Adrenal gland (tissue), 12 donors: ENCODE data around the gene CCDC27. TPM values are rescaled to one million over a fixed set of nuclear protein-coding genes. Genes with fewer than 3 reads are reported as not detected.

Experiments used
- DNase-seq, 7 donors: peaks; one replicate each; pipeline ENCODE4 v3.0.0-alpha.2; 2019 to 2020
- H3K27ac ChIP-seq, 5 donors: fragments of 200-600 bp; sonication (generic) in 4 of 5; 1 replicate in 3 of 5; 2 replicates in 2 of 5; pipeline versions ENCODE4 v1.5.1 to v1.8.0; 2016 to 2020; ENCODE audit warnings: mild to moderate bottlenecking in 1 of 5
- H3K27me3 ChIP-seq: fragments of 200-600 bp; 2 replicates; pipeline ENCODE4 v1.8.0; 2021
- H3K36me3 ChIP-seq, 2 donors: fragments of 200-600 bp; replicated peaks in 1 of 2; 1 replicate in 1 of 2; 2 replicates in 1 of 2; pipeline versions ENCODE4 v1.5.1 to v1.8.0; 2018 to 2022
- H3K4me1 ChIP-seq, 2 donors: fragments of 200-600 bp; replicated peaks in 1 of 2; 1 replicate in 1 of 2; 2 replicates in 1 of 2; pipeline versions ENCODE4 v1.5.1 to v1.8.0; 2018 to 2021
- H3K4me3 ChIP-seq, 4 donors: fragments of 200-600 bp; sonication (generic) in 3 of 4; one replicate each; pipeline ENCODE4 v1.5.1; 2016 to 2018
- H3K9me3 ChIP-seq, 3 donors: fragments of 200-600 bp; sonication (generic) in 1 of 3; replicated peaks in 1 of 3; 1 replicate in 2 of 3; 2 replicates in 1 of 3; pipeline versions ENCODE4 v1.5.1 to v1.8.0; 2016 to 2021
- CTCF ChIP-seq, 6 experiments: fragments of 450-650 bp in 4 of 6; fragments of 200-600 bp in 2 of 6; sonication (generic) in 1 of 6; IDR thresholded peaks; 1 replicate in 5 of 6; 2 replicates in 1 of 6; pipeline versions ENCODE4 v1.5.1 to v1.8.0; 2016 to 2021; ENCODE audit warnings: antibody characterized with exemption in 6 of 6, mild to moderate bottlenecking in 2 of 6, moderate library complexity in 1 of 6
- POLR2A ChIP-seq, 2 donors: fragments of 450-650 bp; IDR thresholded peaks; one replicate each; pipeline ENCODE4 v1.6.1; 2017; ENCODE audit warnings: antibody characterized with exemption in 2 of 2, mild to moderate bottlenecking in 2 of 2, moderate library complexity in 1 of 2
- WGBS, 4 donors: extraction: QIAGEN DNeasy Blood & Tissue Kit in 2 of 4; methylation state at CpG; one replicate each; pipeline versions ENCODE4 v1.1.5 to v1.1.7; 2013 to 2017; 5-methylcytosine and 5-hydroxymethylcytosine counted together
- intact Hi-C, 2 donors: fragments of 100-400 bp; cut with DNase I; formaldehyde crosslinking; loops; one replicate each; pipeline versions ENCODE4 v1.14.1 to v1.15.0; 2022 to 2023
- polyA plus RNA-seq, 3 donors: library from polyadenylated mRNA; stranded (reverse); fragments of 200-250 nt in 2 of 3; fragments of 350-450 nt in 1 of 3; fragmentation: Illumina TruSeq in 1 of 3; extraction: RNeasy Lipid Tissue Mini Kit (QIAGEN cat#74804) in 1 of 3; gene quantifications; one replicate each; pipeline ENCODE4 v1.2.3, GENCODE V29; 2013 to 2014
- total RNA-seq, 9 donors: library from RNA; depleted of rRNA in 4 of 9; stranded (reverse); fragments of >200 nt in 4 of 9; fragments of 120-200 nt in 1 of 9; fragmentation: NEBNext Ultra II Directional in 1 of 9; extraction: Animal tissue kit (Norgen Biotek cat#: 25700) in 1 of 9; gene quantifications; one replicate each; pipeline versions ENCODE4 v1.1.0 to v1.2.4, GENCODE V29; 2013 to 2023
- donor health status: healthy with polysubstance abuse.
- donor health status: Bipolar disorder and iron deficiency.
- donor health status: DM: yes; HTN: yes; CAD: no.
- donor health status: DM: no; HTN: no; CAD: no.
- donor health status: DM: no; HTN: no; CAD: no.
- donor health status: DM: yes; HTN: yes; CAD: no.

CCDC27 gene
- total and polyA plus RNA-seq, 12 donors: not detected

DNA sequence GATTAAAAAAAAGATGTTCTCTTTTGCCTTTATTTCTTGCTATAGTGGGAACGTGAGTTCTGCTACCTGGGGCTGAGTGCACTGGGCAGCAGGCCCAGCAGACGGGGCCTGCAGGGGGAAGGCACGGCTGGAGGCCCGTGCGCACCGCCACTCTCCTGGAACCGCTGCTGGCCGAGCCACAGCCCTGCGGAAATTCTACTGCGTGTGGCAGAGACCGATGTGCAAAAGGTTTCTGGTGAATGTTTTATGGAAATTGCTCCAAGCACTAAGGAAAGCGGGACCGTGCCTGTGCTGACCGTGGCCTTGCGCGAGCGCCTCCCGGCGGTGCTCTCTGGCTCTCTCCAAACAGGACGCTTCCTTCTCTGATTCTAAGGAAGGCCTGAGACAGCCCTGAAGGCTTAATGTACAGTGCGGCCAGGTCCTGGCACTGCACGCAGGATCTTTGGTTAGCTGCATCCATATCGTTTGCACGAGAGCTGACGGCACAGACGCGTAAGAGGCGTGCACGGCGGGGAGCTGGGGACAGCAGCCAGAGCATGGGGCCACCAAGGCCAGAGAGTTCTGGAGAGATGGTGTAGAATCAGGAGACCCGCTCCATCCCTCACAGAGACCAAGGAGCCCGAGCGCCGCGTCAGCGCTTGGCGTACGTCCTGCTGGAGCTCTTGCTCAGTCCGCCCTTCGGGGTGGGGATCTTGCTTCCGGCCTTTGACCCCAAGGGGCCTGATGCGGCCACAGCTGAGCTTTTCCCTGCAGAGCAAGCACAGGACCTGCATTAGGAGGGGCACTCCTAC lies 62.7 kb downstream of the CCDC27 start:
- Histone ChIP-seq H3K27ac (no peak overlapping the region), H3K9me3 (no peaks in the 10 kb centered on the region), H3K4me3 (no peak overlapping the region), H3K4me1 (no peaks in the 10 kb centered on the region), H3K36me3 (peaks cover 0 to 30% of the 10 kb centered on the region in 2 donors), H3K27me3 (no peaks in the 10 kb centered on the region)
- intact Hi-C loops: no loop called here
- no peak for DNase-seq
- TF ChIP-seq CTCF (IDR thresholded peaks at IDR 0.05) (no peak), POLR2A (IDR thresholded peaks at IDR 0.05) (no peak)
- WGBS, 4 donors: 90 to 97% (median 92%) methylated on average over 27 to 42 of the region's 42 CpGs

DNA sequence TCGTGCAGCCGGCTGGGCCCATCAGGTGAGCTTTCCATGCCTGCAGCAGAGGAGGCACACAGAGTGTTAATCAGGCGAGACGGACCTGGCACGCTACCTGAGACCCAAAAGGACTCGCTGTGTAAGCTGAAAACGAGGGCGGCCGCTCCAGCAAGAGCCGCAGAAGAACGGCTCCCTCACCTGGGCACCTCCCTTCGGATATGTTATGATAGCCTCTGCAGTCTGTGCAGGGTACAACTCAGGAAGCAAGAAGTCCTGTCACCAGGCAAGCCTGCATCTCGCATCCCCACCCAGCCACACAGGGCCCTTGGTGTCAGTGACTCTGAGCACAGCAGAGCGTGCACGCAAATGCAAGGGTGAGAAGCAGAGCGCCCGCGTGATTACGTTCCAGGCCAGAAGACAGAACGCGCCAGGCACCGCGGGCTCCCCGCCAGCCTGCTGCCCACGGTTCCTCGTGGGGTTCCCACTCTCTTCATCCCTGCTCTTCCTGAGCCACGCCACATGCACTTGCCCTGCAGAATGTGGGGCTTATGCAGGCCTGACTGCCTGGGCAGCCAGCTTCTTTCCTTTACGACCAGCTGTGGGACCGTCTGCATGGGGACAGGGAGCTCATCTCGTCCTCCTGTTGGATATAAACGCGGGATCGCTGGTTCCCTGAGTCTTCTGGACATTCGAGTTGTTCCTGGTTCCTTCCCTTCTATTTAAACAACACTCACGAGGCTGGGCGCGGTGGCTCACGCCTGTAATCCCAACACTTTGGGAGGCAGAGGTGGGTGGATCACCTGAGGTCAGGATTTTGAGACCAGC lies 64.3 kb downstream of the CCDC27 start:
- intact Hi-C loops: no loop called here
- TF ChIP-seq POLR2A (IDR thresholded peaks at IDR 0.05): no peak
- no peak for TF ChIP-seq CTCF (IDR thresholded peaks at IDR 0.05)
- Histone ChIP-seq H3K4me1 (no peaks in the 10 kb centered on the region), H3K27me3 (no peaks in the 10 kb centered on the region), H3K9me3 (no peaks in the 10 kb centered on the region), H3K36me3 (peaks cover 0 to 46% of the 10 kb centered on the region in 2 donors), H3K4me3 (no peak overlapping the region), H3K27ac (no peak overlapping the region)
- DNase-seq: no peak
- 89 to 92% (median 91%) methylated on average over 18 to 38 of the region's 38 CpGs for WGBS, 4 donors

DNA sequence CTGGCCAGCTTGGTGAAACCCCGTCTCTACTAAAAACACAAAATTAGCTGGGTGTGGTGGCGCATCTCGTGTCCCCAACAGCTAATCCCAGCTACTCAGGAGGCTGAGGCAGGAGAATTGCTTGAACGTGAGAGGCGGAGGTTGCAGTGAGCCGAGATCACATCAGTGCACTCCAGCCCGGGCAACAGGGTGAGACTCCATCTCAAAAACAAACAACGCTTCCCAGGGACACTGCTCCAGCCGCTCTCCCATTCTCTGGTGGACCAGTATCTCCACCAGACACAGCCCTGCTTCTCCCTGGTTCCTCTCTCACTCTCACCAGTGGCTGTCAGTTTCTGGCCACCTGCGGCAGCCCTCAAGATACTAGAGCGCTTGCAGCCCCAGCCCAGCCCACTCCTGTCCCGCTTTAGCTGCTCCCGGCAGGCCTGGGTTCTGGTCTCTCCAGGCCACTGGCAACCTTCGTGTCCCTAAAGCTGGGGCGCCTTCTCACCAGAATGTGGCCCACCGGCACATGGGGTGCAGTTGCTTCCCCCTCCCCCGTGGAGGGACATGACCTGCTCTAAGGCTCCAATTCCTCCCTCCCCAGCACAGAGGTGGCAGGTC lies 65.0 kb downstream of the CCDC27 start:
- DNase-seq: no peak

DNA sequence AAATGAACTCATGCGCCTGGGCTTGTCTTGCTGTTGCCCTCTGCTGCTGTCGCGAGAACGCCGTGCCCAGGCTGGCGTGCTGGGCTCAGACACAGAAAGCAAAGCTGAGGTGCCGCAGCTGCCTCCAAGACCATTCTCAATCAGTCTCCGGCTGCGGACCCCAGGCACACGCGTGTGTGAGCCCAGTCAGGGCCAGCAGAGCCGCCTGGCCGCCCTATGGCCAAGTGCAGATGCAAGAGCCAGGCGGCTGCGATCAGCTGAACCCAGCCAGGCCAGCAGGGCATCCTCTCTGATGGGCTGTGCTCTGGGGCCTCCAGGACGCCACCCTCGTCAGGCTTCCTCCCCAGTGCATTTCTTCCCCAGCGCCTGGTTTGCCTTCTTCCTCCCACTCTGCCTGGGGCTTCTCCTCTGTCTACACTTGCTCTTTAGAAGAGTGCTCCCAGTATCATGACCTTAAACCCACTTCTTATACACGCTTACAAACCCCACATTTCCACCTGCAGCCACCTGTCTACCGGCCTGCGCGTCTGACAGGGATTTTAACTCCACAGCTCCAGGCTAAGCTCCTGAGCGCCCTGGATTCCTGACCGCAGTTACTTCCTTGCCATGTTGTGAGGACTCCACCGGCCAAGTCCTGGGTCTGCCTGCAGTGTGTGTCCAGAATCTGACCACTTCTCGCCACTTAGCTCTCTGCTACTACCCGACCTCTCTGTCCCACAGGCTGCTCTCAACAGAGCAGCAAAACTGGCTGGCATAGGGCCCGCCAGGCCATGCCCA lies 65.8 kb downstream of the CCDC27 start:
- intact Hi-C loops: no loop called here
- peak in 1 of 7 donors; percentile 13 for DNase-seq
- H3K4me3 ChIP-seq: no peak overlapping the region
- peaks cover 0 to 59% of the 10 kb centered on the region in 2 donors for H3K36me3 ChIP-seq
- H3K27me3 ChIP-seq: no peaks in the 10 kb centered on the region
- no peaks in the 10 kb centered on the region for H3K4me1 ChIP-seq
- no peaks in the 10 kb centered on the region for H3K9me3 ChIP-seq
- WGBS, 4 donors: 92 to 93% (median 93%) methylated on average over 23 to 28 of the region's 28 CpGs
- TF ChIP-seq CTCF (IDR thresholded peaks at IDR 0.05) (no peak), POLR2A (IDR thresholded peaks at IDR 0.05) (no peak)
- H3K27ac ChIP-seq: no peak overlapping the region

More for the DNA sequence above, 65.0 kb downstream of the CCDC27 start:
- no peak overlapping the region for H3K27ac ChIP-seq
- H3K9me3 ChIP-seq: no peaks in the 10 kb centered on the region
- no peak overlapping the region for H3K4me3 ChIP-seq
- no peaks in the 10 kb centered on the region for H3K27me3 ChIP-seq
- intact Hi-C loops: no loop called here
- peaks cover 0 to 52% of the 10 kb centered on the region in 2 donors for H3K36me3 ChIP-seq
- no peak for TF ChIP-seq POLR2A (IDR thresholded peaks at IDR 0.05)
- H3K4me1 ChIP-seq: no peaks in the 10 kb centered on the region
- 92 to 96% (median 95%) methylated on average over 15 to 17 of the region's 17 CpGs for WGBS, 4 donors
